HEK293 (cell line): ENCODE measurements around the gene PTPRG.
A peak's percentile ranks its signal among the peaks of the same experiment; 100 is the strongest.

Source experiments
- CTCF ChIA-PET: fragments of 350-600 bp; formaldehyde crosslinking; extraction: SDS; loops from one replicate; lab custom pipeline; 2021; ENCODE audit warnings: antibody characterized with exemption; lab: Yijun Ruan, JAX
- POLR2A ChIA-PET: fragments of 300-600 bp; formaldehyde crosslinking; extraction: SDS; loops from one replicate; lab custom pipeline; 2020; ENCODE audit warnings: antibody characterized with exemption, inconsistent platforms; lab: Yijun Ruan, JAX
- H3K27ac ChIP-seq: fragments of 200-500 bp; sonication (Bioruptor generic); 2 replicates; pipeline ENCODE4 v1.5.1; 2014; ENCODE audit warnings: low read depth, low read length, control low read depth, inconsistent platforms; ENCODE audit errors: extremely low read depth
- H3K36me3 ChIP-seq, 2 experiments: fragments of 200-500 bp in 1 of 2; sonication (Bioruptor generic) in 1 of 2; 1 replicate in 1 of 2; 2 replicates in 1 of 2; pipeline ENCODE4 v1.5.1; 2014 to 2017; ENCODE audit warnings: inconsistent platforms in 2 of 2, low read length in 2 of 2; ENCODE audit not compliant: control insufficient read depth in 2 of 2, insufficient read depth in 1 of 2
- H3K4me1 ChIP-seq: fragments of 200-500 bp; sonication (Bioruptor generic); 2 replicates; pipeline ENCODE4 v1.5.1; 2014; ENCODE audit warnings: mild to moderate bottlenecking, low read length, inconsistent platforms; ENCODE audit not compliant: control insufficient read depth, insufficient read depth
- H3K4me3 ChIP-seq: 2 replicates; pipeline ENCODE4 v1.5.1; 2011; ENCODE audit warnings: low read depth, mild to moderate bottlenecking, control low read depth, low read length, moderate library complexity
- H3K9me3 ChIP-seq: fragments of 200-500 bp; sonication (Bioruptor generic); 2 replicates; pipeline ENCODE4 v1.5.1; 2014; ENCODE audit warnings: low read depth, low read length, inconsistent platforms; ENCODE audit not compliant: control insufficient read depth, insufficient read depth
- HIC1 ChIP-seq: fragments of 450-650 bp; formaldehyde crosslinking; IDR thresholded peaks from 2 replicates; pipeline ENCODE4 v1.5.1; 2016; ENCODE audit warnings: missing biosample characterization, missing genetic modification characterization
- OVOL3 ChIP-seq: fragments of 450-650 bp; formaldehyde crosslinking; IDR thresholded peaks from 2 replicates; pipeline ENCODE4 v1.5.1; 2016; ENCODE audit warnings: missing biosample characterization, missing genetic modification characterization
- PBX3 ChIP-seq: sonication (generic); formaldehyde crosslinking; IDR thresholded peaks from 2 replicates; pipeline ENCODE4 v1.8.1; 2022; ENCODE audit warnings: mild to moderate bottlenecking, moderate library complexity, missing genetic modification reagents
- PRDM2 ChIP-seq: fragments of 450-650 bp; formaldehyde crosslinking; IDR thresholded peaks from 2 replicates; pipeline ENCODE4 v1.5.1; 2016; ENCODE audit warnings: missing biosample characterization, missing genetic modification characterization, borderline replicate concordance
- PRDM4 ChIP-seq: fragments of 450-650 bp; formaldehyde crosslinking; IDR thresholded peaks from 2 replicates; pipeline ENCODE4 v1.5.1; 2017; ENCODE audit warnings: missing biosample characterization, missing genetic modification characterization
- ZBTB10 ChIP-seq: fragments of 450-650 bp; formaldehyde crosslinking; IDR thresholded peaks from 2 replicates; pipeline ENCODE4 v1.5.1; 2016; ENCODE audit warnings: missing biosample characterization, missing genetic modification characterization
- ZBTB11 ChIP-seq: fragments of 450-650 bp; formaldehyde crosslinking; conservative IDR thresholded peaks from 2 replicates; pipeline ENCODE4 v1.5.1; 2016; ENCODE audit warnings: low read depth, missing biosample characterization, missing genetic modification characterization
- ZNF324 ChIP-seq: fragments of 450-650 bp; formaldehyde crosslinking; IDR thresholded peaks from 2 replicates; pipeline ENCODE4 v1.5.1; 2016; ENCODE audit warnings: missing biosample characterization, missing genetic modification characterization
- ZNF354C ChIP-seq: fragments of 450-650 bp; formaldehyde crosslinking; IDR thresholded peaks from 2 replicates; pipeline ENCODE4 v1.5.1; 2016; ENCODE audit warnings: missing biosample characterization, missing genetic modification characterization, low read depth, borderline replicate concordance
- ZNF488 ChIP-seq: fragments of 450-650 bp; formaldehyde crosslinking; IDR thresholded peaks from 2 replicates; pipeline ENCODE4 v1.5.1; 2016; ENCODE audit warnings: missing biosample characterization, missing genetic modification characterization
- ZNF626 ChIP-seq: fragments of 450-650 bp; sonication (Bioruptor Pico); formaldehyde crosslinking; IDR thresholded peaks from 2 replicates; pipeline ENCODE4 v1.5.1; 2018; ENCODE audit warnings: missing biosample characterization, missing genetic modification characterization, inconsistent platforms

PTPRG gene

GRCh38 chr3:62318365-62318751, 757.0 kb downstream of the PTPRG start:
- 0 out of 2 replicates have a peak, but pooled peaks cover 2% of the 10 kb centered on the region for H3K4me1 ChIP-seq
- H3K9me3 ChIP-seq = no peaks in the 10 kb centered on the region
- ChIA-PET POLR2A (no interaction called here), CTCF (interaction anchor here (0.9 kb wide), 1 partner anchor 113 kb away, joined by 3 read pairs; no protein-coding TSS in a partner anchor)
- peak overlapping the region; percentile 64 for H3K4me3 ChIP-seq
- no peak overlapping the region; the same call in 1 of the 2 replicates for H3K27ac ChIP-seq
- TF ChIP-seq PRDM4 (tag by site-specific recombination) (peak; percentile 77), OVOL3 (tag by site-specific recombination) (no peak), ZNF324 (tag by site-specific recombination) (no peak), PRDM2 (tag by site-specific recombination) (no peak), HIC1 (tag by site-specific recombination) (no peak)
- H3K36me3 ChIP-seq = peaks cover 0 to 8% of the 10 kb centered on the region in 2 experiments; a peak in 1 of 3 replicates

- Histone ChIP-seq H3K27ac (peak overlapping the region; percentile 34; the same call in 1 of the 2 replicates), H3K36me3 (peaks cover under 1 to 9% of the 10 kb centered on the region in 2 experiments; a peak in 2 of 3 replicates), H3K4me1 (0 out of 2 replicates have a peak, but pooled peaks cover 2% of the 10 kb centered on the region), H3K4me3 (peak overlapping the region; percentile 64), H3K9me3 (no peaks in the 10 kb centered on the region)
- CTCF ChIA-PET = interaction anchor here (0.9 kb wide), 1 partner anchor 114 kb away, joined by 3 read pairs; no protein-coding TSS in a partner anchor
- POLR2A ChIA-PET = no interaction called here
- TF ChIP-seq PBX3 (CRISPR knock-in tag) = no peak
- peak; percentile 25; the same call in 1 of the 2 replicates for TF ChIP-seq ZBTB11
- TF ChIP-seq ZBTB10 (tag by site-specific recombination) = no peak
- TF ChIP-seq ZNF488 = no peak
- no peak for TF ChIP-seq ZNF354C (tag by site-specific recombination)
- TF ChIP-seq ZNF626 (tag by site-specific recombination) = no peak
Measured at GRCh38 chr3:62318752-62319569, 757.6 kb downstream of the PTPRG start.
